SK-N-SH (cell line): ENCODE results near the gene C11orf71. TPM values are rescaled to one million over a fixed set of nuclear protein-coding genes. Genes with fewer than 3 reads are reported as not detected.

Experiments
- CTCF ChIA-PET: fragments of 300-600, 350-600 bp; formaldehyde crosslinking; extraction: SDS; loops from one replicate; lab custom pipeline; 2021; lab: Yijun Ruan, JAX
- POLR2A ChIA-PET: fragments of 350-600 bp; sonication (Branson Sonifier 250); formaldehyde crosslinking; extraction: SDS; loops from one replicate; lab custom pipeline; 2020; ENCODE audit warnings: antibody characterized with exemption, inconsistent platforms; lab: Yijun Ruan, JAX
- DNase-seq: peaks from one replicate; pipeline ENCODE4 v3.0.0; 2012
- H2AFZ ChIP-seq: fragments of 200-600 bp; sonication (generic); 2 replicates; pipeline ENCODE4 v1.8.1; 2016; ENCODE audit warnings: antibody characterized with exemption, mild to moderate bottlenecking, low read depth
- H3F3A ChIP-seq: fragments of 200-600 bp; sonication (generic); replicated peaks from 2 replicates; pipeline ENCODE3; 2016; ENCODE audit warnings: antibody characterized with exemption, mild to moderate bottlenecking; ENCODE audit not compliant: insufficient read depth
- H3K27ac ChIP-seq, 2 experiments: fragments of 200-500 bp in 1 of 2; fragments of 200-600 bp in 1 of 2; sonication (Bioruptor generic) in 1 of 2; sonication (generic), shearing (Covaris generic) in 1 of 2; 2 replicates each; pipeline versions ENCODE4 v1.5.1 to v1.6.1; 2014 to 2016; ENCODE audit warnings: low read depth in 2 of 2, inconsistent platforms in 1 of 2, low read length in 1 of 2, mild to moderate bottlenecking in 1 of 2, mixed read lengths in 1 of 2
- H3K27me3 ChIP-seq: fragments of 200-600 bp; sonication (generic), shearing (Covaris generic); 2 replicates; pipeline ENCODE4 v1.6.1; 2016; ENCODE audit warnings: mixed run types; ENCODE audit not compliant: insufficient read depth
- H3K36me3 ChIP-seq, 2 experiments: fragments of 200-500 bp in 1 of 2; fragments of 200-600 bp in 1 of 2; sonication (Bioruptor generic) in 1 of 2; sonication (generic) in 1 of 2; replicated peaks in 1 of 2; 2 replicates each; pipeline versions ENCODE3 to v1.5.1; 2014 to 2016; ENCODE audit warnings: low read length in 1 of 2, mild to moderate bottlenecking in 1 of 2; ENCODE audit not compliant: insufficient read depth in 2 of 2, control insufficient read depth in 1 of 2
- H3K4me1 ChIP-seq, 2 experiments: fragments of 200-500 bp in 1 of 2; fragments of 200-600 bp in 1 of 2; sonication (Bioruptor generic) in 1 of 2; sonication (generic), shearing (Covaris generic) in 1 of 2; 2 replicates each; pipeline versions ENCODE4 v1.5.1 to v1.6.1; 2014 to 2016; ENCODE audit warnings: low read depth in 1 of 2, low read length in 1 of 2, mixed run types in 1 of 2; ENCODE audit not compliant: insufficient read depth in 2 of 2, control insufficient read depth in 1 of 2
- H3K4me2 ChIP-seq: fragments of 200-600 bp; sonication (generic), shearing (Covaris generic); 2 replicates; pipeline ENCODE4 v1.6.1; 2017; ENCODE audit warnings: mixed run types
- H3K4me3 ChIP-seq, 2 experiments: fragments of 200-500 bp in 1 of 2; fragments of 200-600 bp in 1 of 2; sonication (Bioruptor generic) in 1 of 2; sonication (generic), shearing (Covaris generic) in 1 of 2; 2 replicates each; pipeline versions ENCODE4 v1.5.1 to v1.8.1; 2014 to 2016; ENCODE audit warnings: low read depth in 2 of 2, inconsistent platforms in 1 of 2, low read length in 1 of 2, mild to moderate bottlenecking in 1 of 2, mixed read lengths in 1 of 2, moderate library complexity in 1 of 2
- H3K79me2 ChIP-seq: fragments of 200-600 bp; sonication (generic); 2 replicates; pipeline ENCODE4 v1.8.1; 2017; ENCODE audit warnings: mild to moderate bottlenecking; ENCODE audit not compliant: insufficient read depth
- H3K9ac ChIP-seq: fragments of 200-600 bp; sonication (generic); 2 replicates; pipeline ENCODE4 v1.6.1; 2017; ENCODE audit warnings: mixed run types
- H3K9me2 ChIP-seq: fragments of 200-600 bp; sonication (generic); 2 replicates; pipeline ENCODE4 v1.6.1; 2017; ENCODE audit warnings: mixed run types
- H3K9me3 ChIP-seq: fragments of 200-600 bp; sonication (generic); 2 replicates; pipeline ENCODE4 v1.6.1; 2017; ENCODE audit warnings: mixed run types, mild to moderate bottlenecking, moderate library complexity
- H4K20me1 ChIP-seq: fragments of 200-600 bp; sonication (generic); 2 replicates; pipeline ENCODE4 v1.6.1; 2017; ENCODE audit warnings: mild to moderate bottlenecking, mixed run types; ENCODE audit not compliant: insufficient read depth
- CHD2 ChIP-seq: fragments of 150-350 bp; IDR thresholded peaks from 2 replicates; pipeline ENCODE4 v1.6.1; 2018; ENCODE audit warnings: low read length; ENCODE audit not compliant: partially characterized antibody
- MEF2A ChIP-seq: IDR thresholded peaks from 2 replicates; pipeline ENCODE4 v1.4.0; 2012; ENCODE audit warnings: low read depth, borderline replicate concordance
- WGBS: methylation state at CpG from one replicate; pipeline ENCODE4 v1.1.6; 2017; ENCODE audit warnings: low lambda C conversion rate; 5-methylcytosine and 5-hydroxymethylcytosine counted together
- polyA plus RNA-seq, 3 experiments: library from polyadenylated mRNA; depleted of rRNA; stranded (reverse); fragments of >200 nt; gene quantifications; 2 replicates each; pipeline ENCODE4 v1.2.3, GENCODE V29; 2012
- TF ChIP-seq, protein P1 (sequence below): IDR thresholded peaks from 2 replicates; pipeline ENCODE4 v1.4.0; 2012; ENCODE audit warnings: low read depth, borderline replicate concordance

Gene C11orf71
- polyA plus RNA-seq, 1 of the 3 experiments (the other 2 are of a cell fraction): 7.8 TPM

DNA sequence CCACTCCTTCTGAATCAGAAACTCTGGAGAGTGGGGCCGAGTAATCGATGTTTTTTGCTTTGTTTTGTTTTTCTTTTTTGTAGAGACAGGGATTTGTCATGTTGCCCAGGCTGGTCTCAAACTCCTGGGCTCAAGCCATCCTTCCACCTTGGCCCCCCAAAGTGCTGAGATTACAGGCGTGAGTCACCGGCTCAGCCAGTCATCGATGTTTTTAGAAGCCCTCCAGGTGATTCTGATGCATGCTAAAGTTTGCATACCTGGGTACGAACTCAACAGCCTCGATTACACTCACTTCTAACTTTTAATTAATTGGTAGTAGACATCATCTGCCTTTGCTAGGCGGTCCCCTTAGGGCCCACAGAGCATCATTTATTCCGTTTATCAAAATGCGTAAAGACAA lies 50.3 kb downstream of the C11orf71 start:
- 91% methylated on average over 10 of the region's 10 CpGs for WGBS
- POLR2A ChIA-PET: no interaction called here
- Histone ChIP-seq H3K4me1 (no peaks in the 10 kb centered on the region), H4K20me1 (no peaks in the 10 kb centered on the region)
- TF ChIP-seq MEF2A: no peak
- TF ChIP-seq, protein P1, sequence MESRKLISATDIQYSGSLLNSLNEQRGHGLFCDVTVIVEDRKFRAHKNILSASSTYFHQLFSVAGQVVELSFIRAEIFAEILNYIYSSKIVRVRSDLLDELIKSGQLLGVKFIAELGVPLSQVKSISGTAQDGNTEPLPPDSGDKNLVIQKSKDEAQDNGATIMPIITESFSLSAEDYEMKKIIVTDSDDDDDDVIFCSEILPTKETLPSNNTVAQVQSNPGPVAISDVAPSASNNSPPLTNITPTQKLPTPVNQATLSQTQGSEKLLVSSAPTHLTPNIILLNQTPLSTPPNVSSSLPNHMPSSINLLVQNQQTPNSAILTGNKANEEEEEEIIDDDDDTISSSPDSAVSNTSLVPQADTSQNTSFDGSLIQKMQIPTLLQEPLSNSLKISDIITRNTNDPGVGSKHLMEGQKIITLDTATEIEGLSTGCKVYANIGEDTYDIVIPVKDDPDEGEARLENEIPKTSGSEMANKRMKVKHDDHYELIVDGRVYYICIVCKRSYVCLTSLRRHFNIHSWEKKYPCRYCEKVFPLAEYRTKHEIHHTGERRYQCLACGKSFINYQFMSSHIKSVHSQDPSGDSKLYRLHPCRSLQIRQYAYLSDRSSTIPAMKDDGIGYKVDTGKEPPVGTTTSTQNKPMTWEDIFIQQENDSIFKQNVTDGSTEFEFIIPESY: no peak
- no peak for TF ChIP-seq CHD2
- TF ChIP-seq, all 33 proteins: peak for 0
- Histone ChIP-seq H3K4me2 (no peak overlapping the region), H3K36me3 (no peaks in the 10 kb centered on the region), H2AFZ (no peak overlapping the region), H3K27ac (no peak overlapping the region), H3K9ac (no peak overlapping the region), H3K9me3 (no peaks in the 10 kb centered on the region), H3F3A (peaks cover 20% of the 10 kb centered on the region), H3K9me2 (no peaks in the 10 kb centered on the region), H3K79me2 (no peaks in the 10 kb centered on the region), H3K4me3 (no peak overlapping the region), H3K27me3 (no peaks in the 10 kb centered on the region)
- CTCF ChIA-PET: interaction anchor here (1.5 to 1.7 kb wide), 3 partner anchors 10 to 411 kb away, joined by 4 to 8 read pairs (median 4); no protein-coding TSS in a partner anchor
- DNase-seq: no peak

Other genes starting within 250 kb of the C11orf71 start
- 84.6 and 106 TPM in 2 replicates for gene NNMT, start 104.1 kb downstream of the C11orf71 start, polyA plus RNA-seq (2012; rRNA removed)
- gene RBM7, start 155 bp upstream of the C11orf71 start, polyA plus RNA-seq (2012; rRNA removed): 19.5 and 22.4 TPM in 2 replicates
- gene REXO2, start 39.0 kb upstream of the C11orf71 start, polyA plus RNA-seq (2012; rRNA removed): 386 and 419 TPM in 2 replicates
- gene NXPE1, start 159.4 kb upstream of the C11orf71 start, polyA plus RNA-seq (2012; rRNA removed): not detected in 2 replicates
- gene NXPE4, start 195.3 kb upstream of the C11orf71 start, polyA plus RNA-seq (2012; rRNA removed): not detected in 2 replicates